GM12878 (cell line): ENCODE measurements around the gene C1orf53. TPM values are rescaled to one million over a fixed set of nuclear protein-coding genes. Genes with fewer than 3 reads are reported as not detected.

Experiments used
- ATAC-seq: fragments of 200-7000 bp; cut with Tn5 transposase; 3 replicates; pipeline ENCODE4 v1.9.1; 2020; ENCODE audit warnings: mild to moderate bottlenecking, moderate library complexity
- BruUV-seq: library from RNA; stranded (reverse); fragments of 400-500 nt; replicated peaks from 2 replicates; lab custom pipeline; 2021; lab: Mats Ljungman, UMichigan
- CTCF ChIA-PET: fragments of 300-600 bp; sonication (Branson Sonifier 250); formaldehyde crosslinking; extraction: SDS; loops from one replicate; lab custom pipeline; 2021; ENCODE audit warnings: inconsistent platforms; lab: Yijun Ruan, JAX
- POLR2A ChIA-PET: fragments of 350-600 bp; formaldehyde crosslinking; extraction: SDS; loops from one replicate; lab custom pipeline; 2021; ENCODE audit warnings: inconsistent platforms; lab: Charles Lee
- RAD21 ChIA-PET: fragments of 300-600 bp; sonication (Branson Sonifier 250); formaldehyde crosslinking; loops from one replicate; lab custom pipeline; 2023; ENCODE audit warnings: antibody characterized with exemption; ENCODE audit not compliant: unreplicated experiment; lab: Charles Lee
- SMC1A ChIA-PET: fragments of 300-600 bp; sonication (Branson Sonifier 250); formaldehyde crosslinking; loops from one replicate; lab custom pipeline; 2023; ENCODE audit not compliant: unreplicated experiment, uncharacterized antibody; lab: Charles Lee
- DNase-seq: peaks from one replicate; pipeline ENCODE4 v3.0.0-alpha.2; 2011; ENCODE audit warnings: low read depth, low spot score
- FAIRE-seq: peaks from 3 replicates; lab custom pipeline; 2011; peaks lifted over from hg19 to GRCh38; lab: Jason Lieb, UNC
- H2AFZ ChIP-seq: 2 replicates; pipeline ENCODE4 v1.6.0; 2011; ENCODE audit warnings: low read depth, low read length, control low read depth; ENCODE audit not compliant: control insufficient read depth
- H3K27ac ChIP-seq: 2 replicates; pipeline ENCODE4 v1.5.1; 2011; ENCODE audit warnings: control low read depth; ENCODE audit not compliant: control insufficient read depth, insufficient read depth
- H3K27me3 ChIP-seq, 2 experiments: replicated peaks in 1 of 2; 2 replicates each; pipeline versions ENCODE4 v1.6.0 to v1.6.1; 2011; ENCODE audit warnings: low read length in 1 of 2; ENCODE audit not compliant: control insufficient read depth in 2 of 2, insufficient read depth in 2 of 2
- H3K36me3 ChIP-seq, 2 experiments: 2 replicates each; pipeline ENCODE4 v1.5.1; 2011; ENCODE audit warnings: low read length in 1 of 2; ENCODE audit not compliant: control insufficient read depth in 2 of 2, insufficient read depth in 2 of 2
- H3K4me1 ChIP-seq: 2 replicates; pipeline ENCODE4 v1.6.1; 2011; ENCODE audit warnings: mild to moderate bottlenecking, low read length, moderate library complexity, mixed read lengths; ENCODE audit not compliant: control insufficient read depth, insufficient read depth
- H3K4me2 ChIP-seq: 2 replicates; pipeline ENCODE4 v1.6.0; 2011; ENCODE audit warnings: control low read depth; ENCODE audit not compliant: control insufficient read depth, insufficient read depth
- H3K4me3 ChIP-seq: fragments of 200-600 bp; sonication (generic); 2 replicates; pipeline ENCODE4 v1.5.1; 2016
- H3K79me2 ChIP-seq: 2 replicates; pipeline ENCODE4 v1.6.0; 2011; ENCODE audit warnings: low read length; ENCODE audit not compliant: control insufficient read depth, insufficient read depth
- H3K9ac ChIP-seq: 2 replicates; pipeline ENCODE4 v1.8.0; 2011; ENCODE audit warnings: low read length, control low read depth, mixed read lengths; ENCODE audit not compliant: control insufficient read depth, insufficient read depth
- H3K9me3 ChIP-seq: replicated peaks from 3 replicates; pipeline ENCODE4 v1.5.1; 2011; ENCODE audit warnings: mild to moderate bottlenecking, low read length; ENCODE audit not compliant: control insufficient read depth, insufficient read depth
- H4K20me1 ChIP-seq: 2 replicates; pipeline ENCODE4 v1.6.0; 2011; ENCODE audit not compliant: control insufficient read depth, insufficient read depth
- BACH1 ChIP-seq: fragments of 450-650 bp; IDR thresholded peaks from 2 replicates; pipeline ENCODE4 v1.6.1; 2017; ENCODE audit warnings: mild to moderate bottlenecking, borderline replicate concordance
- CTCF ChIP-seq, 3 experiments: IDR thresholded peaks in 2 of 3; conservative IDR thresholded peaks in 1 of 3; 2 replicates each; pipeline ENCODE4 v1.5.1; 2011; ENCODE audit warnings: low read depth in 3 of 3, low read length in 3 of 3, mild to moderate bottlenecking in 3 of 3, control low read depth in 2 of 3, moderate library complexity in 2 of 3, inconsistent platforms in 1 of 3, mixed read lengths in 1 of 3; ENCODE audit not compliant: control insufficient read depth in 2 of 3, insufficient read depth in 1 of 3; ENCODE audit errors: extremely low read depth in 1 of 3
- RAD21 ChIP-seq: IDR thresholded peaks from 2 replicates; pipeline ENCODE4 v1.6.1; 2011; ENCODE audit warnings: mild to moderate bottlenecking, low read depth, low read length, moderate library complexity; ENCODE audit not compliant: insufficient read depth
- SMC3 ChIP-seq: IDR thresholded peaks from 2 replicates; pipeline ENCODE4 v1.6.1; 2011; ENCODE audit warnings: low read length, improper control_type of control experiment, borderline replicate concordance
- ZNF384 ChIP-seq: IDR thresholded peaks from 2 replicates; pipeline ENCODE4 v1.6.1; 2012; ENCODE audit warnings: low read depth, mild to moderate bottlenecking, low read length, improper control_type of control experiment, borderline replicate concordance
- WGBS: methylation state at CpG from one replicate; pipeline ENCODE4 v1.1.6; 2016; ENCODE audit warnings: low lambda C conversion rate; ENCODE audit not compliant: insufficient replicate concordance, insufficient coverage; ENCODE audit errors: missing lambda C conversion rate; 5-methylcytosine and 5-hydroxymethylcytosine counted together
- in situ Hi-C: fragments of 300-500 bp; cut with MboI; formaldehyde crosslinking; loops from 9 replicates; pipeline ENCODE4 v1.14.3; 2018; ENCODE audit warnings: mixed read lengths
- intact Hi-C: fragments of 100-400 bp; cut with micrococcal nuclease; formaldehyde crosslinking; loops from one replicate; pipeline ENCODE4 v1.14.2; 2022; ENCODE audit not compliant: unreplicated experiment
- polyA plus RNA-seq, 11 experiments: library from polyadenylated mRNA; depleted of rRNA in 4 of 11; unstranded in 6 of 11; stranded (reverse) in 5 of 11; fragments of >200 nt; fragmentation: Nextera tagmentation in 4 of 11; fragmentation: Illumina TruSeq in 1 of 11; extraction: Ambion mirVana in 4 of 11; extraction: Trizol in 1 of 11; gene quantifications; 1 replicate in 1 of 11; 2 replicates in 10 of 11; pipeline versions ENCODE4 v1.2.1 to v1.2.3, GENCODE V29; 2011 to 2016; ENCODE audit warnings: inconsistent platforms in 2 of 11, missing spikeins in 2 of 11, low read depth in 1 of 11
- total RNA-seq, 4 experiments: library from RNA; depleted of rRNA in 3 of 4; stranded (reverse); fragments of >200 nt in 3 of 4; fragmentation: Illumina TruSeq in 1 of 4; extraction: Trizol in 1 of 4; gene quantifications; 2 replicates each; pipeline versions ENCODE4 v1.2.1 to v1.2.3, GENCODE V29; 2013 to 2021

The C1orf53 gene
- total and polyA plus RNA-seq, 10 of the 15 experiments (the other 5 are each of a cell fraction or from before 2014, with no cell fraction given): 0.31 to 5.4 (median 0.59) TPM

DNA sequence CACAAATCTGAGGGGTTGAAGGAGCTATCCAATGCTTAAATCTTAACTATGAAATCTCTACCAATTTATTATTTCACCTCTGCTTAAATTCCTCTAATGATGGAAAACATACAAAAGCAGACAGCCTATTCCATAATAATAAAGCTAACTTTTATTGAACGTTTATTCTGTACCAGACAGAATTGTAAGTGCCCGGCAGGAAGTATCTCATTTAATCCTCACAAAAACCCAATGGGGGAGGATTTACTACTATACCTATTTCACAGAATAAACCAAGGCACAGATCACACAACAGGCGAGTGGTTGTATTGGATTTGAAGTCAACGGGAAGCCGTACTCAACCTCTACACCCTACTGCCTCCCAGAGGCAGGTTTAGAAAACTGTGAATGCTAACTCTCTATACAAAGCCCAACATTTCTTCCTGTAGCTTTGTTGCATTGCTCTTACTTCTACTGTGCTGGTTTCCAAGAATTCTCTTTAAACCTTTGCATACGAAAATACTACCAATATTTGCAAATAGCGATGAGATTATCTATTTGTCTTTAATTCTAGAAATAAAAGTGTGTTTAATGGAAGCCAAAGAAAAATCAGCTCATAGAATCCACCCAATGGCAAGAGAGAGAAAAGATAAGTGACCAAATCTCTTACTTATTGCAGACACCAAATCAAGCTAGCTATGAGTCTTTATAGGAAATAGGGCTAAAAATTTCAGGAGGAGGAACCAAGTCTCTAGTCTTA is 33.5 kb upstream of the C1orf53 start:
- ChIA-PET POLR2A (no interaction called here), RAD21 (interaction anchor here (0.8 to 3.5 kb wide), 19 partner anchors 9 to 596 kb away, joined by 3 to 41 read pairs (median 4); no protein-coding TSS in a partner anchor), SMC1A (interaction anchor here (0.7 to 3.3 kb wide), 26 partner anchors 9 to 349 kb away, joined by 3 to 30 read pairs (median 4); no protein-coding TSS in a partner anchor), CTCF (interaction anchor here (0.6 to 3.4 kb wide), 32 partner anchors 9 to 353 kb away, joined by 3 to 43 read pairs (median 4); no protein-coding TSS in a partner anchor)
- H3K27ac ChIP-seq: no peak overlapping the region
- no peak for DNase-seq
- 8% methylated on average over 7 of the region's 7 CpGs for WGBS
- TF ChIP-seq BACH1: no peak
- peak; percentile 59 to 71 (median 61); a peak in 5 of 6 replicates for TF ChIP-seq CTCF (IDR thresholded peaks at IDR 0.05 in 2 of 3, conservative IDR thresholded peaks at IDR 0.05 in 1 of 3; ENCODE audit: control insufficient read depth in 2 of 3, extremely low read depth in 1 of 3, insufficient read depth in 1 of 3, low read depth in 3 of 3, low read length in 3 of 3)
- TF ChIP-seq ZNF384: no peak
- TF ChIP-seq RAD21: peak; percentile 94
- TF ChIP-seq SMC3: peak; percentile 83; the same call in 1 of the 2 replicates
- no TSS peak for BruUV-seq
- in situ Hi-C loops: loop anchor here (10.0 kb wide), 2 partner anchors 174 to 254 kb away; no protein-coding TSS in a partner anchor
- intact Hi-C loops: loop anchor here (1.0 to 2.0 kb wide), 3 partner anchors 176 to 348 kb away; no protein-coding TSS in a partner anchor
- H3K9ac ChIP-seq: no peak overlapping the region
- H3K79me2 ChIP-seq: no peaks in the 10 kb centered on the region
- H3K27me3 ChIP-seq: no peaks in the 10 kb centered on the region
- H3K4me3 ChIP-seq: no peak overlapping the region
- H4K20me1 ChIP-seq: no peaks in the 10 kb centered on the region
- no peaks in the 10 kb centered on the region for H3K9me3 ChIP-seq
- FAIRE-seq: no peak
- peak; percentile 92 for ATAC-seq
- no peaks in the 10 kb centered on the region for H3K36me3 ChIP-seq
- no peaks in the 10 kb centered on the region for H3K4me1 ChIP-seq
- no peak overlapping the region for H3K4me2 ChIP-seq
- no peak overlapping the region for H2AFZ ChIP-seq
